Measurements from ENCODE around the gene MRPL20.
A peak's percentile ranks its signal among the peaks of the same experiment; 100 is the strongest.

Gene MRPL20

GRCh38 chr1:1357871-1358432, 49.1 kb downstream of the MRPL20 start:
- H3K4me3 Mint-ChIP-seq: peak overlapping the region; percentile 86
- H3K4me1 Mint-ChIP-seq: peaks cover 66% of the 10 kb centered on the region
- H3K36me3 Mint-ChIP-seq (ENCODE audit: low read depth): no peaks in the 10 kb centered on the region
- TF ChIP-seq CTCF (IDR thresholded peaks at IDR 0.05): no peak
- peak; percentile 49 for DNase-seq
- H3K9me3 Mint-ChIP-seq: no peaks in the 10 kb centered on the region
- H3K27ac Mint-ChIP-seq: peak overlapping the region; percentile 97
- peaks cover 2% of the 10 kb centered on the region for H3K27me3 Mint-ChIP-seq (ENCODE audit: low read depth, poor library complexity)

GRCh38 chr1:1356796-1357401, 50.2 kb downstream of the MRPL20 start:
- Mint-ChIP-seq H3K9me3 (no peaks in the 10 kb centered on the region), H3K27me3 (ENCODE audit: low read depth, poor library complexity) (peaks cover 5% of the 10 kb centered on the region), H3K4me3 (peak overlapping the region; percentile 86), H3K4me1 (peaks cover 71% of the 10 kb centered on the region), H3K36me3 (ENCODE audit: low read depth) (no peaks in the 10 kb centered on the region), H3K27ac (peak overlapping the region; percentile 97)
- no peak for TF ChIP-seq CTCF (IDR thresholded peaks at IDR 0.05)
- peak; percentile 33 for DNase-seq

- H3K4me3 Mint-ChIP-seq: peak overlapping the region; percentile 86
- no peaks in the 10 kb centered on the region for H3K9me3 Mint-ChIP-seq
- peaks cover 5% of the 10 kb centered on the region for H3K27me3 Mint-ChIP-seq (ENCODE audit: low read depth, poor library complexity)
- DNase-seq: peak; percentile 15
- peaks cover 67% of the 10 kb centered on the region for H3K4me1 Mint-ChIP-seq
- H3K36me3 Mint-ChIP-seq (ENCODE audit: low read depth): no peaks in the 10 kb centered on the region
- no peak overlapping the region for H3K27ac Mint-ChIP-seq
- TF ChIP-seq CTCF (IDR thresholded peaks at IDR 0.05): no peak
These were observed 50.8 kb downstream of the MRPL20 start for GRCh38 chr1:1356166-1356795.

- Mint-ChIP-seq H3K4me1 (peaks cover 58% of the 10 kb centered on the region), H3K36me3 (ENCODE audit: low read depth) (no peaks in the 10 kb centered on the region), H3K27me3 (ENCODE audit: low read depth, poor library complexity) (peaks cover 3% of the 10 kb centered on the region), H3K4me3 (no peak overlapping the region), H3K9me3 (no peaks in the 10 kb centered on the region), H3K27ac (no peak overlapping the region)
- TF ChIP-seq CTCF (IDR thresholded peaks at IDR 0.05): no peak
- peak; percentile 62 for DNase-seq
These were observed 51.7 kb downstream of the MRPL20 start for GRCh38 chr1:1355416-1355815.

GRCh38 chr1:1354271-1355247, 52.5 kb downstream of the MRPL20 start:
- no peaks in the 10 kb centered on the region for H3K36me3 Mint-ChIP-seq (ENCODE audit: low read depth)
- peak; percentile 42 for DNase-seq
- H3K4me1 Mint-ChIP-seq: peaks cover 53% of the 10 kb centered on the region
- no peak overlapping the region for H3K27ac Mint-ChIP-seq
- H3K27me3 Mint-ChIP-seq (ENCODE audit: low read depth, poor library complexity): peaks cover 3% of the 10 kb centered on the region
- no peak for TF ChIP-seq CTCF (IDR thresholded peaks at IDR 0.05)
- H3K9me3 Mint-ChIP-seq: no peaks in the 10 kb centered on the region
- H3K4me3 Mint-ChIP-seq: peak overlapping the region; percentile 76

Data from nephron progenitor cell (in vitro differentiated cells).